Prostate gland (tissue), 2 donors: ENCODE measurements around the gene ADD2.

Experiments used
- CTCF ChIP-seq, 4 experiments: fragments of 200-600 bp in 2 of 4; fragments of 450-650 bp in 2 of 4; sonication (generic) in 2 of 4; IDR thresholded peaks; 1 replicate in 3 of 4; 2 replicates in 1 of 4; pipeline ENCODE4 v1.5.1; 2016 to 2019; ENCODE audit warnings: antibody characterized with exemption in 4 of 4, mild to moderate bottlenecking in 2 of 4, moderate library complexity in 2 of 4
- POLR2A ChIP-seq: fragments of 450-650 bp; IDR thresholded peaks from one replicate; pipeline ENCODE4 v1.6.1; 2016; ENCODE audit warnings: antibody characterized with exemption, mild to moderate bottlenecking
- POLR2AphosphoS5 ChIP-seq: sonication (generic); formaldehyde crosslinking; IDR thresholded peaks from one replicate; pipeline ENCODE4 v1.6.1; 2017; ENCODE audit warnings: antibody characterized with exemption

GRCh38 chr2:70664525-70664924, 103.5 kb downstream of the ADD2 start:
- TF ChIP-seq CTCF (IDR thresholded peaks at IDR 0.05) (no peak), POLR2A (no peak), POLR2AphosphoS5 (no peak)
